Activated CD4-positive, alpha-beta T cell treated with anti-CD3 and anti-CD28 coated beads, Interleukin-2, amount 10 ng/mL, durations not matched to agents 24 days and 14 days (primary cell): Measurements from ENCODE around the gene SYT1. TPM values are rescaled to one million over a fixed set of nuclear protein-coding genes. Genes with fewer than 3 reads are reported as not detected.

ENCODE experiments used
- DNase-seq: peaks from one replicate; pipeline ENCODE4 v3.0.0; 2022
- H3K27ac Mint-ChIP-seq: one replicate; pipeline ENCODE4 v1.8.0; 2022; ENCODE audit warnings: mild to moderate bottlenecking, mixed read lengths
- H3K27me3 Mint-ChIP-seq: one replicate; pipeline ENCODE4 v1.8.0; 2022; ENCODE audit warnings: mixed read lengths
- H3K36me3 Mint-ChIP-seq: one replicate; pipeline ENCODE4 v1.8.0; 2022; ENCODE audit warnings: low read depth, mild to moderate bottlenecking, mixed read lengths
- H3K4me1 Mint-ChIP-seq: one replicate; pipeline ENCODE4 v1.8.0; 2021; ENCODE audit warnings: mixed read lengths
- H3K4me3 Mint-ChIP-seq: one replicate; pipeline ENCODE4 v1.8.0; 2022; ENCODE audit warnings: mild to moderate bottlenecking, moderate library complexity, mixed read lengths
- H3K9me3 Mint-ChIP-seq: one replicate; pipeline ENCODE4 v1.8.0; 2021; ENCODE audit warnings: mixed read lengths
- intact Hi-C: fragments of 100-400 bp; cut with micrococcal nuclease; formaldehyde crosslinking; loops from one replicate; pipeline ENCODE4 v1.15.1; 2023
- total RNA-seq: library from RNA; stranded (reverse); gene quantifications from 2 replicates; pipeline ENCODE4 v1.2.3, GENCODE V29; 2022

SYT1 gene
- total RNA-seq, 1 donor from 2014 or later = not detected

DNA sequence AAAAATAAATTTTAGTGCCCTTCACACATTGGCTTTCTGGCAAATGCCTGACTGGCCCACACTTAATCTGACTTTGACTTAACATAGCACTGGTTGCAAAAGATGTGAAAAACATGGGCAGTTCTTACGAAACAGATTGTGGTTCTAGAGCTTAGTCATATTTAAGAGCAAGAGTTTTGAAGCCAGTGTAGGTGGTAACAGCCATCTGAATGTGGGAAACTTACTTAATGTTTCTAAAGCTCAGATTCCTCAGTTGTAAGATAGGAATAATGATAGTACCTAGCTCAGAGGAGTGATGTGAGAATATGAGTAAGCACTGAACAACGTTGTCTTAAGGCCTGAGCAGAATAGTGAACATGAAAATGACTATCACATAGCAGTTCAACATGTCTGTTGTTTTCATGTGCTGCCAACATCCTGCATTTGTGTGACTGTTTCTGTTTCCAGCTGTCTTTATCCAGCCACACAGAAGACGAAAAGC, 262.7 kb downstream of the SYT1 start:
- Mint-ChIP-seq H3K27ac (no peak overlapping the region), H3K4me3 (no peak overlapping the region), H3K4me1 (no peaks in the 10 kb centered on the region), H3K27me3 (no peaks in the 10 kb centered on the region), H3K9me3 (no peaks in the 10 kb centered on the region), H3K36me3 (no peaks in the 10 kb centered on the region)
- DNase-seq = no peak
- intact Hi-C loops = no loop called here

DNA sequence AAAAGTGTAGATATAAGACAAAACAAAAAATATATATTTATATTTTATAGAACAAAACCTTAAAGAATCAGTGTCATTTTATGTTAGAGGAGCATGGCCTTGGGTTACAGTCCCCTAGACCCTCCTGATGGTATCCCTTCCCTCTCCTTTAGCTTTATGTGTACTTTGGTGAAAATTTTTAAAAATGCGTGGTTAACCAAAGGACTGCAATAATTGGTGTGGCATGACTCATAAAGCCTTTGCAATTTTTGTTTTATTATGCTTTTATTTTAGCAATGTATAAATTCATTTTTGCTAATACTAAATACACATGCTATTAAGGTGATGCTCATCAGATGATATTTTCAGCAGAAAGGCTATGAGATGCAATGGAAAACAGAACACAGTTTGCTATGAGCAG, 264.4 kb downstream of the SYT1 start:
- Mint-ChIP-seq H3K27me3 (no peaks in the 10 kb centered on the region), H3K4me1 (no peaks in the 10 kb centered on the region), H3K36me3 (no peaks in the 10 kb centered on the region), H3K4me3 (no peak overlapping the region), H3K27ac (no peak overlapping the region), H3K9me3 (no peaks in the 10 kb centered on the region)
- no peak for DNase-seq
- intact Hi-C loops = no loop called here

DNA sequence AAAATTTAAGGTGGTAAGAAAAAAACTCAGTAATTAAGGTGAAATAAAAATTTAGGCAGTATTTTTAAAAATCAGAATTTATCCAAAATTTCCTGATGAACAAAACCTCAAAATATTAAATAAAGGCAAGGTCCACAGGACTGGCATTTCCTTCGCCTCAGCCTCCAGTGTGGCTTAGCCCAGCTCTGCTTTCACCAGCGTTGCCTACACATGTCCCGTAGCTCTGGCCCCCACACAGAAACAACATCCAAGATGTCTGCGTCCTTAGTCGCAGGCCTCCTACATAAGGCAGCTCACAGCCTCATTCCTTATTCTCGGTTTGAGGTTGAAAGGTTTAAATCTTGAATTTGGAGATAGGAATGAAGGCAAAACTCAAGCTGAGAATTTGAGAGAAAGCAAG, 274.3 kb downstream of the SYT1 start:
- no peak overlapping the region for H3K27ac Mint-ChIP-seq
- H3K27me3 Mint-ChIP-seq = no peaks in the 10 kb centered on the region
- H3K9me3 Mint-ChIP-seq = no peaks in the 10 kb centered on the region
- no peak for DNase-seq
- H3K4me3 Mint-ChIP-seq = no peak overlapping the region
- no peaks in the 10 kb centered on the region for H3K36me3 Mint-ChIP-seq
- no peaks in the 10 kb centered on the region for H3K4me1 Mint-ChIP-seq
- intact Hi-C loops = no loop called here

DNA sequence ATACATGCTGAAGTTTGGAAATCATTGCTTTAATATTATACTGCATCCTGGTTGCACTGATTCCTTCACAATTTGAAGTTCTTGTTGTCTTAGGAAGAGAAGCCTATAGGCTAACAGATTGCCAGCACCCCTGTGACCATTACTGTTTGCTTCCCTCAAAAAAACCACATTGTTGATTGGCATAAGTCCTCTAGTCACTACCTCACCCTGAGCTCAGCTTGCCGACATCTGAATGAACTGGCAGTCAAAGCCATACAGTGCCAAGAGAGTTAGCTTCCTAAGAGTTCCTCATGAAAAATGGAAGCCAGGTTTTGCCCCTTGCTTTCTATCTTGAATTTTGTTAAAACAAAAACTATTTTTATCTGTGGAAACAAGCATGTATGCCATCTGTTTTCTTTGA, 276.1 kb downstream of the SYT1 start:
- no peak overlapping the region for H3K27ac Mint-ChIP-seq
- no peaks in the 10 kb centered on the region for H3K36me3 Mint-ChIP-seq
- H3K27me3 Mint-ChIP-seq = no peaks in the 10 kb centered on the region
- no peak overlapping the region for H3K4me3 Mint-ChIP-seq
- no peak for DNase-seq
- intact Hi-C loops = no loop called here
- no peaks in the 10 kb centered on the region for H3K9me3 Mint-ChIP-seq
- no peaks in the 10 kb centered on the region for H3K4me1 Mint-ChIP-seq

- H3K4me3 Mint-ChIP-seq = no peak overlapping the region
- no peaks in the 10 kb centered on the region for H3K4me1 Mint-ChIP-seq
- H3K9me3 Mint-ChIP-seq = no peaks in the 10 kb centered on the region
- DNase-seq = no peak
- H3K36me3 Mint-ChIP-seq = no peaks in the 10 kb centered on the region
- intact Hi-C loops = no loop called here
- H3K27me3 Mint-ChIP-seq = no peaks in the 10 kb centered on the region
- no peak overlapping the region for H3K27ac Mint-ChIP-seq
Measured at GRCh38 chr12:79141776-79142175, 277.2 kb downstream of the SYT1 start.

GRCh38 chr12:79143803-79144202, 279.2 kb downstream of the SYT1 start:
- Mint-ChIP-seq H3K4me1 (no peaks in the 10 kb centered on the region), H3K36me3 (no peaks in the 10 kb centered on the region), H3K27me3 (no peaks in the 10 kb centered on the region), H3K4me3 (no peak overlapping the region), H3K27ac (no peak overlapping the region), H3K9me3 (no peaks in the 10 kb centered on the region)
- intact Hi-C loops = no loop called here
- DNase-seq = no peak

GRCh38 chr12:79151956-79152355, 287.4 kb downstream of the SYT1 start:
- no peak overlapping the region for H3K27ac Mint-ChIP-seq
- H3K27me3 Mint-ChIP-seq = no peaks in the 10 kb centered on the region
- no peaks in the 10 kb centered on the region for H3K4me1 Mint-ChIP-seq
- H3K36me3 Mint-ChIP-seq = no peaks in the 10 kb centered on the region
- intact Hi-C loops = no loop called here
- H3K4me3 Mint-ChIP-seq = no peak overlapping the region
- no peaks in the 10 kb centered on the region for H3K9me3 Mint-ChIP-seq
- no peak for DNase-seq

GRCh38 chr12:79155683-79156082, 291.1 kb downstream of the SYT1 start:
- no peaks in the 10 kb centered on the region for H3K4me1 Mint-ChIP-seq
- H3K27ac Mint-ChIP-seq = no peak overlapping the region
- no peaks in the 10 kb centered on the region for H3K9me3 Mint-ChIP-seq
- H3K27me3 Mint-ChIP-seq = no peaks in the 10 kb centered on the region
- no peaks in the 10 kb centered on the region for H3K36me3 Mint-ChIP-seq
- intact Hi-C loops = no loop called here
- H3K4me3 Mint-ChIP-seq = no peak overlapping the region
- no peak for DNase-seq

DNA sequence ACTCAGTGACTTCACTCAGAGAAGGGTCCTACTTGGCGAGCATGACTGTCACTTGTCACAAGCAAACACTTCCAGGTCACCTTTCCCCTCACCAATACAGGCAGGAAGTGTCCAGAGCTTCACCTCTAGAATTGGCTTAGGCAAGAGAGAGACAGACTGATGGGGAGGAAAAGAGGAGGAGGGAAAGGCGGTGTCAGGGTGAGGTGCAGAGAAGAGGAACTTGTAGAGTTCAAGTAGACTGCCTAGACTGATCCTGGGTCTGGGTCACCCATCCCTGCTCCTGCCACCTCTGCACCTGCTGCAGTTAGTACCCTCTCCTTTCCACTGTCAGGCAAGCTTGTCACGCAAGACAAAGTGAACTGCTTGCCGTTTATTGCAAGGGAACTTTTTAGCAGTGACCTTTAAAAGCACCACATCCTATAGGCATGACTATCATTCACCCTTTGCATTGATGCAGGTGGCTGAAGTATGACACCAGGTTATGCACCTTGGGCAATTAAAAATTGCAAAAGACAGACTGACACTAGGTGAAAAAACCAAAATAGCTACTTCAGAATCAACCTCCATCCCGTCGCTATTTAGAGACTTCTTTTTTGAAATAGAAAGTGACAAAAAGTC, 292.4 kb downstream of the SYT1 start:
- H3K27me3 Mint-ChIP-seq = no peaks in the 10 kb centered on the region
- no peak for DNase-seq
- no peaks in the 10 kb centered on the region for H3K4me1 Mint-ChIP-seq
- no peaks in the 10 kb centered on the region for H3K36me3 Mint-ChIP-seq
- no peak overlapping the region for H3K27ac Mint-ChIP-seq
- no peaks in the 10 kb centered on the region for H3K9me3 Mint-ChIP-seq
- H3K4me3 Mint-ChIP-seq = no peak overlapping the region
- intact Hi-C loops = no loop called here

DNA sequence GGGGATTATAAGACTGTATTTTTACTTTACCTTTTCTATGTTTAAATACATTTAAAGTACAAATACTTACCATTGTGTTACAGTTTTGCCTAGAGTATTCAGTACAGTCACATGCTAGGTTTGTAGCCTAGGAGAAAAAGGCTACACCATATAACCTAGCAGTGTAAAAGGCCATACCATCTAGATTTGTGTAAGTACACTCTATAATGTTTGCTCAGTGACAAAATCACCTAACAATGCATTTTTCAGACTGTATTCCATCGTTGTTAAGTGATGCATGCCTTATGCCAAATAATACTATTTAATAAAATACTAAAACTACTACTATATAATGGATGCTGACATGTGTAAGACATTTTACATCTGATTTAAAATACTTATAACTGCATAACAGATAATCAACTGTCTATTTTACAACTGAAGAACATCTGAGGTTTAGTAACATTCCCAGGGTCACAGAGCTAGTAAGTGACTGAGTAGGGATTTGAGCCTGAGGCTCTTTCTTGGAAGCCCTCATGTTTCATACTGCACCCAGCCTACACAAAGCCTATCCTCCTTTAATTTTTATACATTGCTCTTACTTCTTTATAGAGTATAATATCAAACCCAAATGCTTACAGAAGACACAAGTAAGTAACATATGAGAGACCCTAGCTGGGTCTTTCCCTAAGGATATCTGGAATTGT, 296.8 kb downstream of the SYT1 start:
- H3K36me3 Mint-ChIP-seq = no peaks in the 10 kb centered on the region

DNA sequence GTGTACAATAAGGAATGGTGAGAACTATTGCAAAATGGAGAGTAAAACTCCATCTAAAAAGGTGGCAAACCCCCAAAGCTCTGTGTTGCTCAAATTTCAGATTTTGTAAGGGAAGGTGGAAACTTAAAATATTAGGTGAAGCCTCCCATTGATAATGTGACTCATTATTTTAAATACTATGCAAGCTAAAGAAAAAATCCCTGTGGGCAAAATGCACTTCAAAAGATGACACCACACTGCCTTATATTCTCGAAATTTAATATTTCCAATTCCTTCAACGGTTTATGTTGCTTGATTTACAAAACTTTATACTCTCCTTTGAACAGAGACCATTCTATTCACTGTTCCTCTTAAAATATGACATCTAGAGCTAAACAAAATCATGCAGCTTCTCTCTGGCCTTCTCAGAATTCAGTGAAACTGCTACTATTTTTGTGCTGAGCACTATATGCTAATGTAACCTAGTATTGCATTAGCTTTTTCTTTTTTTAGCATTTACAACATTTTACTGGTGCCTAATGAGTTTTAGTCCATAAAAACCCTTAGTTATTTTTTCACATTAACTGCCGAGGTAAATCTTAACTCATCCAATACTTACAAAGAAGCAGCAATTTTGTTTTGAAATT, 297.7 kb downstream of the SYT1 start:
- H3K27ac Mint-ChIP-seq = no peak overlapping the region
- no peak overlapping the region for H3K4me3 Mint-ChIP-seq
- H3K9me3 Mint-ChIP-seq = no peaks in the 10 kb centered on the region
- H3K36me3 Mint-ChIP-seq = no peaks in the 10 kb centered on the region
- no peak for DNase-seq
- H3K27me3 Mint-ChIP-seq = no peaks in the 10 kb centered on the region
- intact Hi-C loops = no loop called here
- no peaks in the 10 kb centered on the region for H3K4me1 Mint-ChIP-seq

More for the DNA sequence above, 296.8 kb downstream of the SYT1 start:
- no peak for DNase-seq
- Mint-ChIP-seq H3K4me1 (no peaks in the 10 kb centered on the region), H3K9me3 (no peaks in the 10 kb centered on the region), H3K4me3 (no peak overlapping the region), H3K27ac (no peak overlapping the region), H3K27me3 (no peaks in the 10 kb centered on the region)
- intact Hi-C loops = no loop called here

DNA sequence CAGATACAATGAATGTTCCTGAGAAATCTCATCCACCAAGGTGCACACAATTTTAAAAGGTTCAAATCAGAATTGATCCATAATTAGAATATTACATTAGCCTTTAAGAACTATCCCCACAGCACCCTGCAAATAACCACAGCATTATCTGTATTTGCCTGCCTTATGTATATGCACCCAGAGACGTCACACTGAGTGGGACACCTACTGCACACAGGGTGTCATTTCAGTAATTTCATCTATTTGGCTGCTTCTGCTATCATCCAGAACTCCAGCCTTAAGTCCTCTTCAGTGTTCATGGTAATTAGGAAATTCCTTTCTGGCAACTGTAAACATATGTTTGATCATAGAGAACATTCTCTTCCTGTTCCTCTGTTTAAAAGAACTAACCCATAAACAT, 298.4 kb downstream of the SYT1 start:
- H3K36me3 Mint-ChIP-seq = no peaks in the 10 kb centered on the region
- H3K4me1 Mint-ChIP-seq = no peaks in the 10 kb centered on the region
- H3K4me3 Mint-ChIP-seq = no peak overlapping the region
- no peaks in the 10 kb centered on the region for H3K9me3 Mint-ChIP-seq
- no peak overlapping the region for H3K27ac Mint-ChIP-seq
- no peak for DNase-seq
- no peaks in the 10 kb centered on the region for H3K27me3 Mint-ChIP-seq
- intact Hi-C loops = no loop called here

GRCh38 chr12:79164890-79165289, 300.3 kb downstream of the SYT1 start:
- Mint-ChIP-seq H3K36me3 (no peaks in the 10 kb centered on the region), H3K9me3 (no peaks in the 10 kb centered on the region), H3K27me3 (no peaks in the 10 kb centered on the region), H3K27ac (no peak overlapping the region), H3K4me3 (no peak overlapping the region), H3K4me1 (no peaks in the 10 kb centered on the region)
- intact Hi-C loops = no loop called here
- DNase-seq = no peak

DNA sequence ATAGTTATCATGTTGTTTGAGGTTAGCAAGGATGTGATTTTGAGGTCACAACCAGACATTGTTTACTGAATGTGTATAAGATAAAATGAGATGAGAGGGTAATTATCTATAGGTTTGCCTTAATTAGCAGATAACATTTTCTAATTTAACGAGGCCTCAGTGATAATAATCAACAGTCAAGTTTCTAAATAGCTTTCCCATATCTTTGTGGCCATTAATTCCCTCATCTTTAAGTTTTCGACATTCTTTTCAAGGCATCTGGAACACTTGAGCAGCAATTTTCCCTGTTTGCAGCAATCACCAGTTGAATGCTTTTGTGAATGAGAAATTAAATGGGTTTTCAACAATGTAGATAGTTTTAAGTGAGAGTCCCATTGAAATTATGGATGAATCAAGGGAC, 304.1 kb downstream of the SYT1 start:
- intact Hi-C loops = no loop called here
- H3K27me3 Mint-ChIP-seq = no peaks in the 10 kb centered on the region
- no peaks in the 10 kb centered on the region for H3K4me1 Mint-ChIP-seq
- DNase-seq = no peak
- H3K4me3 Mint-ChIP-seq = no peak overlapping the region
- H3K27ac Mint-ChIP-seq = no peak overlapping the region
- no peaks in the 10 kb centered on the region for H3K9me3 Mint-ChIP-seq
- no peaks in the 10 kb centered on the region for H3K36me3 Mint-ChIP-seq
